HFF-Myc (cell line): Measurements from ENCODE around the gene AASDHPPT.

Source experiments
- DNase-seq: peaks from one replicate; pipeline ENCODE4 v3.0.0-alpha.2; 2011; ENCODE audit warnings: low read depth; ENCODE audit errors: extremely low read depth
- H3K4me3 ChIP-seq: replicated peaks from 2 replicates; pipeline ENCODE4 v1.5.1; 2011; ENCODE audit warnings: low read depth, mild to moderate bottlenecking, control low read depth, low read length
- CTCF ChIP-seq: IDR thresholded peaks from 2 replicates; pipeline ENCODE4 v1.5.1; 2012; ENCODE audit warnings: mild to moderate bottlenecking, low read depth, low read length, control low read depth; ENCODE audit errors: missing control alignments

Gene AASDHPPT

GRCh38 chr11:106098893-106099553 lies 21.6 kb downstream of the AASDHPPT start:
- no peak for TF ChIP-seq CTCF
- H3K4me3 ChIP-seq: no peak overlapping the region
- no peak for DNase-seq

GRCh38 chr11:106101370-106101769 lies 23.9 kb downstream of the AASDHPPT start:
- TF ChIP-seq CTCF: no peak

GRCh38 chr11:106101819-106102218 lies 24.4 kb downstream of the AASDHPPT start:
- H3K4me3 ChIP-seq: no peak overlapping the region
- DNase-seq: peak; percentile 46
- no peak for TF ChIP-seq CTCF

More at GRCh38 chr11:106101370-106101769, 23.9 kb downstream of the AASDHPPT start:
- no peak for DNase-seq
- H3K4me3 ChIP-seq: no peak overlapping the region

- DNase-seq: no peak
- no peak for TF ChIP-seq CTCF
- H3K4me3 ChIP-seq: no peak overlapping the region
Observed at GRCh38 chr11:106105986-106106385, 28.5 kb downstream of the AASDHPPT start.

- TF ChIP-seq CTCF: no peak
Observed at GRCh38 chr11:106121570-106122320, 44.3 kb downstream of the AASDHPPT start.

GRCh38 chr11:106127604-106128003 lies 50.1 kb downstream of the AASDHPPT start:
- DNase-seq: no peak
- TF ChIP-seq CTCF: no peak
- no peak overlapping the region for H3K4me3 ChIP-seq

More at GRCh38 chr11:106121570-106122320, 44.3 kb downstream of the AASDHPPT start:
- no peak overlapping the region for H3K4me3 ChIP-seq
- DNase-seq: no peak
